Loucy (cell line): ENCODE measurements around the gene FAM20C.

ENCODE experiments used
- H2AFZ ChIP-seq: fragments of 200-600 bp; sonication (generic); 2 replicates; pipeline ENCODE4 v1.6.0; 2016; ENCODE audit warnings: antibody characterized with exemption, mild to moderate bottlenecking, low read length, moderate library complexity
- H3F3A ChIP-seq: fragments of 200-600 bp; 2 replicates; pipeline ENCODE4 v1.6.0; 2016; ENCODE audit warnings: antibody characterized with exemption, low read depth, mild to moderate bottlenecking
- H3K27me3 ChIP-seq: fragments of 200-600 bp; sonication (generic); 2 replicates; pipeline ENCODE4 v1.6.1; 2014; ENCODE audit warnings: low read length, mild to moderate bottlenecking; ENCODE audit not compliant: insufficient read depth, poor library complexity, severe bottlenecking
- H3K36me3 ChIP-seq: fragments of 200-600 bp; sonication (generic); 2 replicates; pipeline ENCODE4 v1.6.1; 2016; ENCODE audit warnings: low read length; ENCODE audit not compliant: insufficient read depth
- H3K4me1 ChIP-seq: fragments of 200-600 bp; sonication (generic); 2 replicates; pipeline ENCODE4 v1.5.1; 2014; ENCODE audit warnings: low read length, mild to moderate bottlenecking; ENCODE audit not compliant: insufficient read depth, poor library complexity, severe bottlenecking
- H3K4me2 ChIP-seq: fragments of 200-600 bp; sonication (generic); 2 replicates; pipeline ENCODE4 v1.6.0; 2014; ENCODE audit warnings: antibody characterized with exemption, low read length, low read depth, mild to moderate bottlenecking; ENCODE audit not compliant: poor library complexity, severe bottlenecking
- H3K4me3 ChIP-seq: fragments of 200-600 bp; sonication (generic); 2 replicates; pipeline ENCODE4 v1.5.1; 2014; ENCODE audit warnings: low read length, mild to moderate bottlenecking, mixed read lengths; ENCODE audit not compliant: poor library complexity, severe bottlenecking
- H3K79me2 ChIP-seq: fragments of 200-600 bp; sonication (generic); 2 replicates; pipeline ENCODE4 v1.6.1; 2014; ENCODE audit warnings: low read length; ENCODE audit not compliant: insufficient read depth
- H3K9ac ChIP-seq: fragments of 200-600 bp; sonication (generic); 2 replicates; pipeline ENCODE4 v1.6.0; 2014; ENCODE audit warnings: mild to moderate bottlenecking, low read depth, low read length, moderate library complexity; ENCODE audit not compliant: poor library complexity, severe bottlenecking
- H3K9me2 ChIP-seq: fragments of 200-600 bp; sonication (generic); replicated peaks from 2 replicates; pipeline ENCODE4 v1.6.1; 2016; ENCODE audit warnings: low read depth, low read length, mixed read lengths
- H3K9me3 ChIP-seq: fragments of 200-600 bp; sonication (generic); 2 replicates; pipeline ENCODE4 v1.6.1; 2014; ENCODE audit warnings: mild to moderate bottlenecking, antibody characterized with exemption, low read length, low read depth; ENCODE audit not compliant: insufficient read depth
- H4K20me1 ChIP-seq: fragments of 200-600 bp; sonication (generic); 2 replicates; pipeline ENCODE4 v1.6.0; 2014; ENCODE audit warnings: antibody characterized with exemption, low read length, mild to moderate bottlenecking; ENCODE audit not compliant: insufficient read depth, poor library complexity, severe bottlenecking
- CTCF ChIP-seq: fragments of 200-600 bp; sonication (generic); conservative IDR thresholded peaks from 2 replicates; pipeline ENCODE4 v1.5.1; 2014; ENCODE audit warnings: mild to moderate bottlenecking, antibody characterized with exemption, low read length
- EZH2phosphoT487 ChIP-seq: fragments of 200-600 bp; IDR thresholded peaks from 2 replicates; pipeline ENCODE4 v1.6.1; 2018; ENCODE audit warnings: antibody characterized with exemption, mild to moderate bottlenecking, moderate library complexity, borderline replicate concordance

FAM20C gene

GRCh38 chr7:272108-272615 lies 79.8 kb downstream of the FAM20C start:
- Histone ChIP-seq H3K9me2 (no peaks in the 10 kb centered on the region), H3K9me3 (peaks cover 29% of the 10 kb centered on the region; the same call in 1 of the 2 replicates), H3F3A (no peaks in the 10 kb centered on the region), H4K20me1 (no peaks in the 10 kb centered on the region), H3K4me2 (no peak overlapping the region), H3K4me3 (no peak overlapping the region), H3K4me1 (no peaks in the 10 kb centered on the region), H3K79me2 (no peaks in the 10 kb centered on the region), H3K27me3 (no peaks in the 10 kb centered on the region), H2AFZ (no peak overlapping the region), H3K36me3 (no peaks in the 10 kb centered on the region), H3K9ac (no peak overlapping the region)
- TF ChIP-seq EZH2phosphoT487: no peak
- TF ChIP-seq CTCF: no peak

- Histone ChIP-seq H3K9me3 (peaks cover 27% of the 10 kb centered on the region; the same call in 1 of the 2 replicates), H3K9me2 (no peaks in the 10 kb centered on the region), H3K4me1 (no peaks in the 10 kb centered on the region), H3K79me2 (no peaks in the 10 kb centered on the region), H3K27me3 (no peaks in the 10 kb centered on the region), H3K4me2 (no peak overlapping the region), H3K36me3 (no peaks in the 10 kb centered on the region), H4K20me1 (no peaks in the 10 kb centered on the region), H3K9ac (no peak overlapping the region), H3K4me3 (no peak overlapping the region), H2AFZ (no peak overlapping the region), H3F3A (no peaks in the 10 kb centered on the region)
- TF ChIP-seq CTCF: no peak
- no peak for TF ChIP-seq EZH2phosphoT487
These were observed 80.3 kb downstream of the FAM20C start for GRCh38 chr7:272631-273030.

- Histone ChIP-seq H3K36me3 (no peaks in the 10 kb centered on the region), H3K4me3 (no peak overlapping the region), H3K9ac (no peak overlapping the region), H3K9me3 (peaks cover 31% of the 10 kb centered on the region; the same call in 1 of the 2 replicates), H3F3A (no peaks in the 10 kb centered on the region), H3K4me2 (no peak overlapping the region), H3K9me2 (no peaks in the 10 kb centered on the region), H2AFZ (no peak overlapping the region), H3K4me1 (no peaks in the 10 kb centered on the region), H3K79me2 (no peaks in the 10 kb centered on the region), H4K20me1 (no peaks in the 10 kb centered on the region), H3K27me3 (no peaks in the 10 kb centered on the region)
- TF ChIP-seq EZH2phosphoT487 (no peak), CTCF (no peak)
These were observed 81.0 kb downstream of the FAM20C start for GRCh38 chr7:273327-273726.
